PFSK-1 (cell line): ENCODE measurements around the gene C1QTNF1.

Source experiments
- FOXP2 ChIP-seq: optimal IDR thresholded peaks from 2 replicates; pipeline ENCODE3; 2011; ENCODE audit warnings: borderline replicate concordance, control low read depth, inconsistent platforms; ENCODE audit not compliant: insufficient read depth; ENCODE audit errors: extremely low read length, extremely low read depth
- POLR2AphosphoS5 ChIP-seq: IDR thresholded peaks from 2 replicates; pipeline ENCODE4 v1.6.1; 2012; ENCODE audit warnings: low read depth, mild to moderate bottlenecking, control low read depth, low read length, moderate library complexity
- REST ChIP-seq, 2 experiments: IDR thresholded peaks; 2 replicates each; pipeline versions ENCODE4 v1.6.1 to v1.8.0; 2011 to 2012; ENCODE audit warnings: low read depth in 2 of 2, low read length in 2 of 2, control low read depth in 1 of 2, inconsistent platforms in 1 of 2, mild to moderate bottlenecking in 1 of 2, moderate library complexity in 1 of 2; ENCODE audit not compliant: insufficient read depth in 1 of 2
- SIN3A ChIP-seq: IDR thresholded peaks from 2 replicates; pipeline ENCODE4 v1.6.1; 2012; ENCODE audit warnings: mild to moderate bottlenecking, low read length, moderate library complexity, borderline replicate concordance; ENCODE audit not compliant: insufficient read depth
- TAF1 ChIP-seq: IDR thresholded peaks from 2 replicates; pipeline ENCODE4 v1.6.1; 2012; ENCODE audit warnings: low read length, control low read depth, borderline replicate concordance; ENCODE audit not compliant: insufficient read depth

C1QTNF1 gene

GRCh38 chr17:79081571-79082276 is 57.8 kb downstream of the C1QTNF1 start:
- no peak for TF ChIP-seq TAF1
- no peak for TF ChIP-seq SIN3A
- no peak for TF ChIP-seq POLR2AphosphoS5

DNA sequence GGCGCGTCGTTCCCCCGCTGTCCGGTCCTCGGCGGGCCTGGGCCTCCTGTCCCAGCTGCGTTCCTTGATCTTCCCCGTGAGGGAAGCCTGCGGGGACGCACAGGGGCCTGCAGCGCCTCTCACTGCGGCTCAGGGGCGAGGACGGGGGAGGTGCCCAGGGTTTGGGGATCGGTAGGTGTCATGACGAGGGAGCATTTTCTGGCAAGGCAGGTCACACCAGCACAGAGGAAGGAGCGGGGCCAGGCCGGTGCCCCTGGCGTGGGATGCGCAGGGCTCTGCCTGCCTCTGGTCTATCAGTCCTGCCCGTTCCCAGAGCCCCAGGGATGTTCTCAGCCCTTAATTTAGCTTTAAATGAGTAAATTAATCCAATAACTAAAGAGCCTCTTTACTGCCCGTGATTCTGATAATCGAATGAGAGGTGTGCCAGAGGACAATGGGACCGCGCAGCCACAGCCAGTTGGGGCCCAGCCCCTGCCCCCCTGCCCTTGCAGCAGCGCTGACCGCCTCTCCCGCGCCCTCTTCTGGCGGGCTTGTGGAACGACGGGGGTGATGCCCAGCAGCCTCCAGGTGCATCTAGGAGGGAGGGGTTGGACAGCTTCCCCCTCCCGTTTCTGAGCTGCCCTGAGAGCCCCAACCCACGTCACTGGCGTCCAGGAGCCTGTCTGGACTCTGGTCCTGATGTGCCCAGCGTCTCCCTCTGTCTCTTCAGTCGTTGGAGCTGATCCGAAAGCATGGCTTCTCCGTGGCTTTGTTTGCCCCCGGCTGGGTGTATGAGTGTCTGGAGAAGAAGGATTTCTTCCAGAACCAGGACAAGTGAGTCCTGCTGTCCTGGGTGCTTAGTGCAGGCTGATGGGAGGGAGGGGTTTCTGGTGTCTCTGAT is 58.6 kb downstream of the C1QTNF1 start:
- TF ChIP-seq FOXP2 = peak; percentile 45
- no peak for TF ChIP-seq POLR2AphosphoS5

- no peak for TF ChIP-seq SIN3A
- no peak for TF ChIP-seq POLR2AphosphoS5
- no peak for TF ChIP-seq TAF1
- TF ChIP-seq FOXP2 = no peak
- TF ChIP-seq REST (IDR thresholded peaks at IDR 0.05; ENCODE audit: insufficient read depth in 1 of 2, low read depth in 2 of 2, low read length in 2 of 2) = no peak
Measured at GRCh38 chr17:79083191-79083971, 59.4 kb downstream of the C1QTNF1 start.

DNA sequence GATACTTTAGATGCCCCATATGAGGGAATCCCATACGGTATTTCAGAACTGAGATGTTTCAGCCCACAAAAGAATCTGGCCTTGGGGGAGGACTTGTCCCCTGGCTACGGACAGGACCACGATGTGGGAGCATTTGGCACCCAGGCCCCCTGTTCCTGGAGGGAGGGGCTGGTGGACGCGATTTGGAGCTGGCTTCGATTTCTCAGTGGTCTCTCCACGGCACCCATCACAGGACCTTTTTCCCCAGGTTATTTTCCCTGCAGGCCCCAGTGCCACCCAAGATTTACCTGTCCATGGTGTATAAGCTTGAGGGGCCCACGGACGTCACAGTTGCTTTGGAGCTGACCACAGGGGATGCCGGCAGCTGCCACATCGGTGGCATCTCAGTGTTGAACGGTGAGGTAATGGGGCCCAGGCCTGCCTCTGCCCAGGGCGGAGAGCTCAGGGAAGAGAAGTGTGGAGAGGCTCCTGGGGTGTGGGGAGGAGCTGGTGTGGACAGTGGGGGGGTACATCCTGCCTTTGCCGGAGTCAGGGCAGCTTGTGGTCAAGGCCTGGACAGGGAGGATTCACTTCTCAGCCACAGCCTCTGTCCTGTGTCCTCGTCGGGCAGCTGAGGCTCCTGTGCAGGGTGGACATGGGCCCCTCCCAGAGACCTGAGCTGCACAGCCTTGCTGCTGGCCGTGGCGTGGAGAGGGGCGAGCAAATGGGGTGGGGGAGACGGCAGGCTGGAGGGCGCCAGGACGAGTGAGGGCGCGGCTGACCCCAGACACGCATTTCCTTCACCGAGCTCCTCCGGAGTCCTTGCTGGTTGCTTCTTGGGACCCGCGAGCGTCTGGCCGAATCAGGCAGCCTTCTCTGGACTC is 60.6 kb downstream of the C1QTNF1 start:
- no peak for TF ChIP-seq REST (IDR thresholded peaks at IDR 0.05; ENCODE audit: insufficient read depth in 1 of 2, low read depth in 2 of 2, low read length in 2 of 2)
- TF ChIP-seq POLR2AphosphoS5 = no peak
- no peak for TF ChIP-seq FOXP2
- no peak for TF ChIP-seq TAF1
- TF ChIP-seq SIN3A = no peak

- TF ChIP-seq POLR2AphosphoS5 = no peak
- no peak for TF ChIP-seq TAF1
- no peak for TF ChIP-seq REST (IDR thresholded peaks at IDR 0.05; ENCODE audit: insufficient read depth in 1 of 2, low read depth in 2 of 2, low read length in 2 of 2)
- TF ChIP-seq SIN3A = no peak
- no peak for TF ChIP-seq FOXP2
Measured at GRCh38 chr17:79085154-79085920, 61.4 kb downstream of the C1QTNF1 start.
